OCI-LY3 (cell line): ENCODE results near the gene EHBP1.

ENCODE experiments used
- CTCF ChIP-seq: fragments of 200-600, 300-600 bp; sonication (generic); IDR thresholded peaks from 2 replicates; pipeline ENCODE4 v1.5.1; 2014; ENCODE audit warnings: antibody characterized with exemption, low read length, low read depth
- EZH2phosphoT487 ChIP-seq: fragments of 200-600 bp; shearing (Covaris generic); IDR thresholded peaks from 2 replicates; pipeline ENCODE4 v1.6.1; 2018; ENCODE audit warnings: antibody characterized with exemption, mixed run types, low read depth

GRCh38 chr2:62698653-62699052, 6.9 kb upstream of the EHBP1 start:
- TF ChIP-seq CTCF (no peak), EZH2phosphoT487 (no peak)
